HepG2 (cell line): Measurements from ENCODE around the gene WLS.

Experiments
- CHCHD3 ChIP-seq: sonication (generic); formaldehyde crosslinking; IDR thresholded peaks from 2 replicates; pipeline ENCODE4 v1.8.0; 2022; ENCODE audit warnings: mild to moderate bottlenecking, missing genetic modification reagents, moderate library complexity
- EED ChIP-seq: sonication (generic); formaldehyde crosslinking; IDR thresholded peaks from 2 replicates; pipeline ENCODE4 v1.5.0; 2020; ENCODE audit warnings: mild to moderate bottlenecking, missing genetic modification reagents
- KDM1A ChIP-seq: IDR thresholded peaks from 2 replicates; pipeline ENCODE4 v1.6.1; 2016; ENCODE audit warnings: missing compliant biosample characterization
- MEIS1 ChIP-seq: sonication (generic); formaldehyde crosslinking; IDR thresholded peaks from 2 replicates; pipeline ENCODE4 v1.9.0; 2021; ENCODE audit warnings: mild to moderate bottlenecking, missing genetic modification reagents, moderate library complexity, borderline replicate concordance
- MTF2 ChIP-seq: sonication (generic); formaldehyde crosslinking; IDR thresholded peaks from 2 replicates; pipeline ENCODE4 v1.5.0; 2020; ENCODE audit warnings: missing genetic modification reagents, borderline replicate concordance
- RXRA ChIP-seq: sonication (generic); formaldehyde crosslinking; IDR thresholded peaks from 2 replicates; pipeline ENCODE4 v1.5.1; 2020; ENCODE audit warnings: missing genetic modification reagents
- SP1 ChIP-seq, 2 experiments: fragments of 450-650 bp in 1 of 2; sonication (generic) in 1 of 2; formaldehyde crosslinking in 1 of 2; IDR thresholded peaks; 2 replicates each; pipeline versions ENCODE4 v1.4.0 to v1.6.1; 2016 to 2020; ENCODE audit warnings: missing genetic modification reagents in 1 of 2
- ZNF138 ChIP-seq: sonication (generic); formaldehyde crosslinking; IDR thresholded peaks from 2 replicates; pipeline ENCODE4 v1.5.0; 2020; ENCODE audit warnings: mild to moderate bottlenecking, low read depth, missing genetic modification reagents
- ZNF354B ChIP-seq: sonication (generic); formaldehyde crosslinking; IDR thresholded peaks from 2 replicates; pipeline ENCODE4 v1.8.0; 2022; ENCODE audit warnings: mild to moderate bottlenecking, missing genetic modification reagents

DNA sequence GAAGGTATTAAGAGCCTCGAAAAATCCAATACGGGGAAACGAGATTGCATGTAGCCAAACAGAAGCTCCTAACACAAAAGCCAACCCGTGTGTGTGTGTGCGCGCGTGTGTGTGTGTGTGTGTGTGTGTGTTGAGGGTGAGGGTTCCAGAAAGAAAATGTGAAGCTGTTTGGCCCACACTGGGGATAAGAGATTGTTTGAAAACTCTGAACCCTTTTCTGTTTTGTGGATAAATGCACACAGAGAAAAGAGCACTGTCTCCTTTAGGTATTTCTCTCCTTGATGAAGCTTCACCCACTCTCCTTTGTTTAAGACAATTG lies 1.9 kb downstream of the WLS start:
- TF ChIP-seq MTF2 (CRISPR knock-in tag): no peak
- no peak for TF ChIP-seq ZNF138 (CRISPR knock-in tag)
- TF ChIP-seq ZNF354B (CRISPR knock-in tag): no peak
- no peak for TF ChIP-seq RXRA (CRISPR knock-in tag)
- TF ChIP-seq SP1 (IDR thresholded peaks at IDR 0.05): no peak
- TF ChIP-seq SP1 (CRISPR knock-in tag; IDR thresholded peaks at IDR 0.05): no peak
- no peak for TF ChIP-seq MEIS1 (CRISPR knock-in tag)
- no peak for TF ChIP-seq CHCHD3 (CRISPR knock-in tag)
- no peak for TF ChIP-seq KDM1A
- TF ChIP-seq EED (CRISPR knock-in tag): no peak
